ENCODE data around the gene CFAP57.
"Not testable (repeated sequence)": the region's sequence is repeated elsewhere in the genome, so short reads cannot be mapped to it uniquely, and the experiment has no call there.

CFAP57 gene

GRCh38 chr1:43171876-43172526, at the start of gene CFAP57, which contains the start of gene EBNA1BP2:
Gene CFAP57, plus strand, starts transcription at chr1:43172330. Its CDS starts 424 bp downstream, at chr1:43172754.
Gene EBNA1BP2, minus strand, starts transcription at chr1:43172290. Its CDS starts 172 bp downstream, at chr1:43172118.
- Histone ChIP-seq H2AFZ (ENCODE audit: low read depth, low read length) (peak within 1 kb of the TSS; percentile 62), H3K4me1 (ENCODE audit: insufficient read depth, low read length) (peaks cover 6% of the 10 kb centered on the region), H3K27me3 (ENCODE audit: insufficient read depth, low read length) (no peaks in the 10 kb centered on the region), H3K9me3 (ENCODE audit: low read length) (no peaks in the 10 kb centered on the region), H3K4me3 (ENCODE audit: low read length) (peak within 1 kb of the TSS; percentile 87), H3K36me3 (ENCODE audit: insufficient read depth, low read length) (peaks cover 35% of the 10 kb centered on the region)

DNA sequence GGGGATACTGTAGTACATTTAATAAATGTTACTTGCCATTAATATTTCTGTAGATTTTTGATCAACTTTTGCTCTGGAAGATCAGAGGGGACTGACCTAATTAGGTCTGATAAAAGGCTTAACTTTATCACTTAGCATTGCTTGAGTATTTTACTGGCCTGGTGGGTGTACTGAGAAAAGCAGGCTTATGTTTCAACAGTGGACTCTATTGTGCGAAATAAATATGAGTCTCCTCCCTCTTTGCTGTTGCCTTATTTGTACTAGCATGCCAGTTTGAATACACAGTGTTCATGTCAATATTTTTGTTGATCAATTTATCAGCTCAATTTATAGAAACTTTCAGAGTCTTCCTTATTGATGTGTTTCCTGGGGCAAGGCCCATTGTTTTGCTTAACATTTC, 49.1 kb upstream of the CFAP57 start:
- Histone ChIP-seq H3K4me3 (ENCODE audit: low read length) (no peak overlapping the region), H3K36me3 (ENCODE audit: insufficient read depth, low read length) (no peaks in the 10 kb centered on the region), H3K9me3 (ENCODE audit: low read length) (peaks cover 4% of the 10 kb centered on the region), H3K4me1 (ENCODE audit: insufficient read depth, low read length) (no peaks in the 10 kb centered on the region), H2AFZ (ENCODE audit: low read depth, low read length) (no peak overlapping the region), H3K27me3 (ENCODE audit: insufficient read depth, low read length) (no peaks in the 10 kb centered on the region)

DNA sequence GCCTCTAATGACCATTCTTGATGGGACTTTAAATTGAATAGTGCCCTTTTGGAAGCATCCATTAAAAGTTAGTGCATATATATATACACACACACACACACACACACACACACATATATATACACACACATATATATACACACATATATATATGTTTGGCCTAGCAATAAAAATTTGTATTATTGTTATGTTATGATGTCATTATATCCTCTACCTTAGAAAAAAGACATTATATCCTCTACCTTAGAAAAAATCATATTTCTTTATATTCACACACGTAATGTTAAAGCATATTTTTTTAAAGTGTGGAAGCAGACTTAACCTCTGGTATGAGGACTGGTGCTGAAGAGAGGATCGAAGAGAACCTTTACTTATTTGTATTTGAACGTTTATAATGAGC, 43.3 kb upstream of the CFAP57 start:
- Histone ChIP-seq H2AFZ (ENCODE audit: low read depth, low read length) (no peak overlapping the region), H3K9me3 (ENCODE audit: low read length) (peaks cover 10% of the 10 kb centered on the region), H3K4me3 (ENCODE audit: low read length) (no peak overlapping the region), H3K27me3 (ENCODE audit: insufficient read depth, low read length) (no peaks in the 10 kb centered on the region), H3K36me3 (ENCODE audit: insufficient read depth, low read length) (no peaks in the 10 kb centered on the region), H3K4me1 (ENCODE audit: insufficient read depth, low read length) (no peaks in the 10 kb centered on the region)

GRCh38 chr1:43129426-43129825, 42.7 kb upstream of the CFAP57 start:
- H3K4me3 ChIP-seq (ENCODE audit: low read length) = no peak overlapping the region
- H3K4me1 ChIP-seq (ENCODE audit: insufficient read depth, low read length) = no peaks in the 10 kb centered on the region
- peaks cover 10% of the 10 kb centered on the region for H3K9me3 ChIP-seq (ENCODE audit: low read length)
- H2AFZ ChIP-seq (ENCODE audit: low read depth, low read length) = no peak overlapping the region
- no peaks in the 10 kb centered on the region for H3K27me3 ChIP-seq (ENCODE audit: insufficient read depth, low read length)
- no peaks in the 10 kb centered on the region for H3K36me3 ChIP-seq (ENCODE audit: insufficient read depth, low read length)

DNA sequence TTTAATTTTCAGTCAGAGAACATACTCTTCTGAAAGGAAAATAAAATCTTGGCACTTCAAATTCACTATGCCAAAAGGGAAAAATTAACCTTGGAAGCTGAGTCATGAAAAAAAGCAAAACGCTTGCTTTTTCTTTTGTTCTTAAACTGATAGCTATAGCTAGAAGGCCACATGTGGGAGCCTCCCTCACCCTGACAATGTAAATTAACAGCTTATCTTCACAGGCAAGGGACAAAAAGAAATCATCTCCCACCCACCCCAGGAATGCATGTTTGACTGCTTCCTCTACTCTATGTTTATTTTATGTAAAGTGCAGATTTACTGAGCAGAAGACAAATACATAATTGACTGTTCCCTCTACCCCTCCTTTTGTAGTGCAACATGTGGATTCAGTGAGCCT, 38.1 kb upstream of the CFAP57 start:
- H3K27me3 ChIP-seq (ENCODE audit: insufficient read depth, low read length) = no peaks in the 10 kb centered on the region
- H2AFZ ChIP-seq (ENCODE audit: low read depth, low read length) = no peak overlapping the region
- H3K4me1 ChIP-seq (ENCODE audit: insufficient read depth, low read length) = no peaks in the 10 kb centered on the region
- H3K36me3 ChIP-seq (ENCODE audit: insufficient read depth, low read length) = no peaks in the 10 kb centered on the region
- H3K9me3 ChIP-seq (ENCODE audit: low read length) = peaks cover 8% of the 10 kb centered on the region
- H3K4me3 ChIP-seq (ENCODE audit: low read length) = no peak overlapping the region

DNA sequence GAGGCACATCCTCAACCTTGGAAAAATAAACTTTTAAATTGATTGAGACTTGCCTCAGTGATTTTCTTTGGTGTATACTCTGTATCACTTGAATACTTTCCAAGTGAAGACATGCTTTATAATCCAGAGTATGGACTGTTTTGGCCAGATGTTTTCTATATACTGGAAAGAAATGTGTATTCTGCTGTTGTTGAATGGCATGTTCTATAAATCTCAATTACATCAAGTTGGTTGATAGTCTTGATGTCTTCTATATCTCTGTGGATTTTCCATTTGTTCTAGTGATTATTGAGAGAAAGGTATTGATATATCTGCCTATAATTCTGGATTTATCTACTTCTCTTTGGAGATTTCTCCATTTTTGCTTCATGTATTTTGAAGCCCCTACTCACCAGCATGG, 37.5 kb upstream of the CFAP57 start:
- Histone ChIP-seq H3K27me3 (ENCODE audit: insufficient read depth, low read length) (no peaks in the 10 kb centered on the region), H3K4me1 (ENCODE audit: insufficient read depth, low read length) (no peaks in the 10 kb centered on the region), H3K36me3 (ENCODE audit: insufficient read depth, low read length) (no peaks in the 10 kb centered on the region), H2AFZ (ENCODE audit: low read depth, low read length) (no peak overlapping the region), H3K9me3 (ENCODE audit: low read length) (peaks cover 8% of the 10 kb centered on the region), H3K4me3 (ENCODE audit: low read length) (no peak overlapping the region)

DNA sequence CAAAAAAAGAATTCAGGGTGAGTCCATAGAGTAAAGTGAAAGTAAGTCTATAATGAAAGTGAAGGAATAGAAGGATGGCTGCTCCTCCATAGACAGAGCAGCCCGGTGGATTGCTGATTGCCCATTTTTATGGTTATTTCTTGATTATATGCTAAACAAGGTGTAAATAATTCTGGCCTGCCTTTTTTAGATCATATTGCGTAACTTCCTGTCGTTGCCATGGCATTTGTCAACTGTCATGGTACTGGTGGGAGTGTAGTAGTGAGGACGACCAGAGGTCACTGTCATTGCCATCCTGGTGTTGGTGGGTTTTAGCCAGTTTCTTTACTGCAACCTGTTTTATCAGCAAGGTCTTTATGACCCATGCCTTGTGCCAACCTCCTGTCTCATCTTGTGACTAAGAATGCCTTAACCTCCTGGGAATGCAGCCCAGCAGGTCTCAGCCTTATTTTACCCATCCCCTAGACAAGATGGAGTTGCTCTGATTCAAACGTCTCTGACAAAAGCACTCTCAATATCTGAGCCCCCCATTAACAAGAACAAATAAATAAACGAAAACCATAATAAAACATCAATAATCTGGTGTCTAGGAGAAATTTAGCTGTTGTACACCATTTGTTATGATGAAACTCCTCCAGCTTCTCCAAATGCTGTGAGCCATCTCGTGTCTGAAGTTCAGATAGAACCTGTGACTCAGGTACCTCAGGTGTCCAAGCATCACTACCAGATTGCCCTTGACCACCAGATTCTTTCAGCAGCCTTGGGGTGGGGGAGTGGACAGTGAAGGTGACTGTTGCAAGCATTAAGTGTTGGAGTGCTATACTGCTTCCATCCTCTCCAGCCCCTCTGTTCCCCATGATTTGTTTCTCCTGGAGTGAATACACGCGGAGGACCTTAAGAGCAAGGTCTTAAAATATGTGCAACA, 36.0 kb upstream of the CFAP57 start:
- no peaks in the 10 kb centered on the region for H3K27me3 ChIP-seq (ENCODE audit: insufficient read depth, low read length)
- peaks cover 4% of the 10 kb centered on the region for H3K9me3 ChIP-seq (ENCODE audit: low read length)
- H2AFZ ChIP-seq (ENCODE audit: low read depth, low read length) = no peak overlapping the region
- no peak overlapping the region for H3K4me3 ChIP-seq (ENCODE audit: low read length)
- H3K4me1 ChIP-seq (ENCODE audit: insufficient read depth, low read length) = no peaks in the 10 kb centered on the region
- no peaks in the 10 kb centered on the region for H3K36me3 ChIP-seq (ENCODE audit: insufficient read depth, low read length)

GRCh38 chr1:43137445-43138052, 34.6 kb upstream of the CFAP57 start:
- Histone ChIP-seq H3K36me3 (ENCODE audit: insufficient read depth, low read length) (no peaks in the 10 kb centered on the region), H3K9me3 (ENCODE audit: low read length) (peaks cover 3% of the 10 kb centered on the region), H3K27me3 (ENCODE audit: insufficient read depth, low read length) (no peaks in the 10 kb centered on the region), H2AFZ (ENCODE audit: low read depth, low read length) (no peak overlapping the region), H3K4me1 (ENCODE audit: insufficient read depth, low read length) (no peaks in the 10 kb centered on the region), H3K4me3 (ENCODE audit: low read length) (no peak overlapping the region)

DNA sequence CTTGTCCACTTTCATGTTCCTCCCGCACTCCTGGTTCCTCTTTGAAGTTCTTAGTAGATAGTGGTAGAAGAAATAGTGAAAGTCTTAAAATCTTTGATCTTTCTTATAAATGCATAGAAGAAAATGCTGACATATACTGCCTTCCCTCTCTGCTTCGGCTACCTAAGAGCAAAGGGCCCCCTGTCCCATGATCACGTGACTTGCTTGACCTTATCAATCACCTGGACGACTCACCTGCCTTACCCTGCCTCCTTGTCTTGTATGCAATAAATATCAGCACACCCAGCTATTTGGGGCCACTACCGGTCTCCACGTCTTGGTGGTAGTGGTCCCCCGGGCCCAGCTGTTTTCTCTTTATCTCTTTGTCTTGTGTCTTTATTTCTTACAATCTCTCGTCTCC, 32.8 kb upstream of the CFAP57 start:
- H3K9me3 ChIP-seq (ENCODE audit: low read length); H3K36me3 ChIP-seq (ENCODE audit: insufficient read depth, low read length): not testable (repeated sequence)

DNA sequence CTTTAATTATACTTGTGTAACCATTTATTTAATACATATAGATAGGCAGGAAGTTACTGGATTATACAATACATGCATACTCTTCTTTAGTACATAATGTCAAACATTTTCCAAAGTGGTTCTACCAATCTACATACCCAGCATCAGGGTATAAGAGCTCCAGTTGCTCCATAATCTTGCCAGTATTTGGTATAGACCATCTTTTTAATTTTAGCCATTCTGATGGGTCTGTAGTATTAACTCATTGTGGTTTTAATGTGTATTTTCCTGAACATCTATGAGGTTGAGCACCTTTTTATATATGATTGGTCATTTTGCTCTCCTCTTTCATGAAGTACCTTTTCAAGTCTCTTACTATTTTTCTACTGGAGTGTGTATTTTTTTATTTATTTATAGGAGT, 32.1 kb upstream of the CFAP57 start:
- Histone ChIP-seq H3K4me3 (ENCODE audit: low read length) (no peak overlapping the region), H2AFZ (ENCODE audit: low read depth, low read length) (no peak overlapping the region), H3K9me3 (ENCODE audit: low read length) (peaks cover 1% of the 10 kb centered on the region), H3K27me3 (ENCODE audit: insufficient read depth, low read length) (no peaks in the 10 kb centered on the region), H3K4me1 (ENCODE audit: insufficient read depth, low read length) (no peaks in the 10 kb centered on the region), H3K36me3 (ENCODE audit: insufficient read depth, low read length) (no peaks in the 10 kb centered on the region)

More for the DNA sequence above, 32.8 kb upstream of the CFAP57 start:
- H3K4me1 ChIP-seq (ENCODE audit: insufficient read depth, low read length); H3K27me3 ChIP-seq (ENCODE audit: insufficient read depth, low read length); H2AFZ ChIP-seq (ENCODE audit: low read depth, low read length); H3K4me3 ChIP-seq (ENCODE audit: low read length): not testable (repeated sequence)

- Histone ChIP-seq H3K36me3 (ENCODE audit: insufficient read depth, low read length) (no peaks in the 10 kb centered on the region), H3K27me3 (ENCODE audit: insufficient read depth, low read length) (no peaks in the 10 kb centered on the region), H3K4me1 (ENCODE audit: insufficient read depth, low read length) (no peaks in the 10 kb centered on the region), H3K9me3 (ENCODE audit: low read length) (no peaks in the 10 kb centered on the region), H2AFZ (ENCODE audit: low read depth, low read length) (no peak overlapping the region), H3K4me3 (ENCODE audit: low read length) (no peak overlapping the region)
Measured at GRCh38 chr1:43140583-43140982, 31.5 kb upstream of the CFAP57 start.

DNA sequence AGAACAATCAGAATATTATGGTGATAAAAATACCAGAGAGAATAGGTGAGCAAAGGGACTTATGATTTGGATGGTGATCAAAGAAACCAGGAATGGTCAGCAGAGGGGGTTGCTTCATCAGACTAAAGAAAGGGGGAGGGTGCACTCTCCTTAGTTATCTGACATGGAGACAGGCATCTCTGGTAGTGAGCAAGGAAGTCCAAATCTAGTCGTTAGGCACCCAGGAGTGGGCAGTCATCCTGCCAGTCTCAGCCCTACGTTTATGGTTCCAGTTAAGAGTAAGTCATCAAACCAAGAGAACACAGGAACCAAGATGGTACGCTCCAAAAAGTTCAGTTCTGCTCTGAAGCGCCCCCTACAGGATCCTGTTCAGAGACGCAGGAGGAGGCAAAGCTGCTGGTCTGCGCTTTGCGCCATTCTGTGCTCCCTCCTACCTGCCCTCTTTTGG, 28.7 kb upstream of the CFAP57 start:
- no peak overlapping the region for H2AFZ ChIP-seq (ENCODE audit: low read depth, low read length)
- no peaks in the 10 kb centered on the region for H3K9me3 ChIP-seq (ENCODE audit: low read length)
- no peaks in the 10 kb centered on the region for H3K36me3 ChIP-seq (ENCODE audit: insufficient read depth, low read length)
- H3K27me3 ChIP-seq (ENCODE audit: insufficient read depth, low read length) = no peaks in the 10 kb centered on the region
- peaks cover 5% of the 10 kb centered on the region for H3K4me1 ChIP-seq (ENCODE audit: insufficient read depth, low read length)
- H3K4me3 ChIP-seq (ENCODE audit: low read length) = no peak overlapping the region

DNA sequence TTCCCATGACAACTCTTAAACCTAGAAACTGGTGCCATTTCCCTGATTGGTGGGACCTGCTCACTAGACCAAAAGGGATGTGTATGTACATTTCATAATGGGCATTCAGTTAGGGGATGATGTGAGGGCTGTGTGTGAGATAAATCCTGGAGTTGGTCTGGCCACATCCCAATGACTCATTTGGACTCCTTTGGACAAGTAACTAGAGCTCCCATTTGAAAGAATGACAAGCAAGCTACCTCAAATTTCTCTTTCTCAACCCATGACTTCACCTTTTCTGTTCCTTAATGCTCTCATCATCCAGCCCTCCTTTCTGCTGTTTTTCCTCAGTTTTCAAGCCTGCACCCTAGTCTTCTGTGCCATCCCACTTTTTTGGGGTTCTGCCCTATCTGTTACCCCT, 27.9 kb upstream of the CFAP57 start:
- Histone ChIP-seq H2AFZ (ENCODE audit: low read depth, low read length) (no peak overlapping the region), H3K27me3 (ENCODE audit: insufficient read depth, low read length) (no peaks in the 10 kb centered on the region), H3K4me1 (ENCODE audit: insufficient read depth, low read length) (peaks cover 6% of the 10 kb centered on the region), H3K4me3 (ENCODE audit: low read length) (no peak overlapping the region), H3K36me3 (ENCODE audit: insufficient read depth, low read length) (no peaks in the 10 kb centered on the region), H3K9me3 (ENCODE audit: low read length) (no peaks in the 10 kb centered on the region)

All from neuron (in vitro differentiated cells).